Uterus (tissue), 2 donors: ENCODE measurements around the gene CACNA1E.

Experiments
- CTCF ChIP-seq, 4 experiments: fragments of 200-600 bp in 2 of 4; fragments of 450-650 bp in 2 of 4; sonication (generic) in 2 of 4; IDR thresholded peaks; one replicate each; pipeline ENCODE4 v1.5.1; 2016 to 2019; ENCODE audit warnings: antibody characterized with exemption in 4 of 4, mild to moderate bottlenecking in 2 of 4, moderate library complexity in 1 of 4
- POLR2A ChIP-seq, 2 donors: fragments of 450-650 bp; IDR thresholded peaks; one replicate each; pipeline ENCODE4 v1.6.1; 2016; ENCODE audit warnings: antibody characterized with exemption in 2 of 2, mild to moderate bottlenecking in 1 of 2, moderate library complexity in 1 of 2

- no peak for TF ChIP-seq CTCF (IDR thresholded peaks at IDR 0.05)
- no peak for TF ChIP-seq POLR2A (IDR thresholded peaks at IDR 0.05)
Measured at GRCh38 chr1:181802466-181802865, 319.1 kb downstream of the CACNA1E start.
